HepG2 (cell line): ENCODE data around the gene ICAM3. TPM values are rescaled to one million over a fixed set of nuclear protein-coding genes. Genes with fewer than 3 reads are reported as not detected.
A peak's percentile ranks its signal among the peaks of the same experiment; 100 is the strongest.

Source experiments
- ARID5B ChIP-seq: IDR thresholded peaks from 2 replicates; pipeline ENCODE4 v1.4.0; 2020; ENCODE audit warnings: mild to moderate bottlenecking, missing genetic modification reagents
- ATF7 ChIP-seq, 2 experiments: fragments of 450-650 bp in 1 of 2; sonication (generic) in 1 of 2; formaldehyde crosslinking in 1 of 2; IDR thresholded peaks; 2 replicates each; pipeline versions ENCODE4 v1.4.0 to v1.6.1; 2016 to 2020; ENCODE audit warnings: antibody characterized with exemption in 1 of 2, mild to moderate bottlenecking in 1 of 2, missing genetic modification reagents in 1 of 2
- CTCF ChIP-seq: sonication (generic); formaldehyde crosslinking; IDR thresholded peaks from 2 replicates; pipeline ENCODE4 v1.5.0; 2020; ENCODE audit warnings: mild to moderate bottlenecking, missing genetic modification reagents, moderate library complexity
- MEF2D ChIP-seq: sonication (generic); formaldehyde crosslinking; IDR thresholded peaks from 2 replicates; pipeline ENCODE4 v1.5.1; 2020; ENCODE audit warnings: mild to moderate bottlenecking, missing genetic modification reagents
- PBX2 ChIP-seq: IDR thresholded peaks from 2 replicates; pipeline ENCODE4 v1.6.1; 2016; ENCODE audit warnings: control low read depth
- PLRG1 ChIP-seq: fragments of 450-650 bp; conservative IDR thresholded peaks from 2 replicates; pipeline ENCODE4 v1.6.1; 2016
- SNAPC2 ChIP-seq: sonication (generic); formaldehyde crosslinking; IDR thresholded peaks from 2 replicates; pipeline ENCODE4 v1.8.1; 2022; ENCODE audit warnings: mild to moderate bottlenecking, missing genetic modification reagents
- ZBTB42 ChIP-seq: sonication (generic); formaldehyde crosslinking; IDR thresholded peaks from 2 replicates; pipeline ENCODE4 v1.5.0; 2020; ENCODE audit warnings: mild to moderate bottlenecking, missing genetic modification reagents
- ZBTB7A ChIP-seq: sonication (generic); formaldehyde crosslinking; IDR thresholded peaks from 2 replicates; pipeline ENCODE4 v1.8.0; 2022; ENCODE audit warnings: mild to moderate bottlenecking, missing genetic modification reagents
- ZMYM2 ChIP-seq: sonication (generic); formaldehyde crosslinking; IDR thresholded peaks from 2 replicates; pipeline ENCODE4 v1.8.0; 2022; ENCODE audit warnings: mild to moderate bottlenecking, missing genetic modification reagents
- ZNF124 ChIP-seq: sonication (generic); formaldehyde crosslinking; IDR thresholded peaks from 2 replicates; pipeline ENCODE4 v1.4.0; 2020; ENCODE audit warnings: missing genetic modification reagents
- ZNF431 ChIP-seq: sonication (generic); formaldehyde crosslinking; IDR thresholded peaks from 2 replicates; pipeline ENCODE4 v1.9.0; 2022; ENCODE audit warnings: missing genetic modification reagents, low read depth, mild to moderate bottlenecking, borderline replicate concordance
- ZNF607 ChIP-seq: sonication (generic); formaldehyde crosslinking; IDR thresholded peaks from 2 replicates; pipeline ENCODE4 v1.5.1; 2020; ENCODE audit warnings: missing genetic modification reagents, mild to moderate bottlenecking, borderline replicate concordance
- ZNF687 ChIP-seq: sonication (generic); formaldehyde crosslinking; IDR thresholded peaks from 2 replicates; pipeline ENCODE4 v1.5.1; 2020; ENCODE audit warnings: mild to moderate bottlenecking, missing genetic modification reagents, moderate library complexity
- ZNF761 ChIP-seq: sonication (generic); formaldehyde crosslinking; conservative IDR thresholded peaks from 2 replicates; pipeline ENCODE4 v1.4.0; 2020; ENCODE audit warnings: mild to moderate bottlenecking, missing genetic modification reagents
- ZZZ3 ChIP-seq: sonication (generic); formaldehyde crosslinking; IDR thresholded peaks from 2 replicates; pipeline ENCODE4 v1.4.0; 2020; ENCODE audit warnings: missing genetic modification reagents, mild to moderate bottlenecking, borderline replicate concordance
- polyA plus RNA-seq, 8 experiments: library from polyadenylated mRNA; depleted of rRNA in 3 of 8; stranded (reverse) in 7 of 8; unstranded in 1 of 8; fragments of >200 nt; fragmentation: Illumina TruSeq in 4 of 8; extraction: Trizol in 4 of 8; gene quantifications; 2 replicates each; pipeline versions ENCODE4 v1.2.1 to v1.2.3, GENCODE V29; 2011 to 2016; ENCODE audit warnings: low read depth in 4 of 8, missing spikeins in 1 of 8, mixed read lengths in 1 of 8; ENCODE audit not compliant: insufficient read depth in 1 of 8
- total RNA-seq, 5 experiments: library from RNA; depleted of rRNA; stranded (reverse); fragments of >200 nt; fragmentation: Illumina TruSeq; extraction: Trizol; gene quantifications; 2 replicates each; pipeline ENCODE4 v1.2.3, GENCODE V29; 2016; ENCODE audit warnings: low read depth in 1 of 5
- TF ChIP-seq, protein P1 (sequence below): sonication (generic); formaldehyde crosslinking; IDR thresholded peaks from 2 replicates; pipeline ENCODE4 v1.4.0; 2020; ENCODE audit warnings: missing genetic modification reagents

ICAM3 gene
- total and polyA plus RNA-seq, 2 of the 13 experiments (the other 11 are each of a cell fraction or from before 2014, with no cell fraction given) = 14.1 to 21.0 TPM

DNA sequence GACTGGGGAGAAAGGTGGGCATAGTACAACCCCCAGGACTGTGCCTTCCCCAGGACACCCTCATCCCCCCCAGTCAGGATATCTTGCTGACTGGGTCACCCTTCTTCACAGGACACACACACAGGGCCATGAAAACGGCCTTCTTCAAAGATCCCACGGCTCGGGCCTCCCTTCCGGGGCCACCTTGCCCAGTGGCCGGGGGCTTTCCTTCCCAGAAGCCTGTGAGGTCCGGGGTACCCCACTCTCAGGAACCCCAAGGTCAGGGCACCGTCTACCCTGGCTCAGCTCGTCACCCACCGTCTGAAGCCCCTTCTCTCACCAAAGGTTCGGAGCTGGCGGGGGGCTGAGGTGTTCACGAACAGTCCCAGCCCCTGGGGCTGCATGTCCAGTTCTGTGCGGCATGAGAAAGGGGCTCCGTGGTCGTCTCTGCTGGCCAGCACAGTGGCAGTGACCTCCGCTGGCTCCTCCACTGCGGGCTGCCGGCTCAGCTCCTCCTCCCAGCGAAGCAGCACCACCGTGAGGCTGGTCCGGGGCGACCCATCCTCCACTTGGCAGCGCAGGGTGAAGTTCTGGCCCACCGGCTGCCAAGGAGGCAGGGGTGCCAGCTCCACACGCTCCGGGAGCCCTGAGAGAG, 4.0 kb downstream of the ICAM3 start (continued):
- TF ChIP-seq ZNF687 (CRISPR knock-in tag) (0 out of 2 replicates have a peak, but pooled peaks have one; percentile 8), ATF7 (IDR thresholded peaks at IDR 0.05) (no peak), ATF7 (CRISPR knock-in tag; IDR thresholded peaks at IDR 0.05) (no peak), ZNF124 (CRISPR knock-in tag) (no peak), MEF2D (CRISPR knock-in tag) (no peak), ZNF761 (no peak; the same call in 1 of the 2 replicates), ZBTB7A (0 out of 2 replicates have a peak, but pooled peaks have one; percentile 28), ZNF607 (no peak; the same call in 1 of the 2 replicates), ZNF431 (CRISPR knock-in tag) (0 out of 2 replicates have a peak, but pooled peaks have one; percentile 30), ZMYM2 (CRISPR knock-in tag) (peak; percentile 73; the same call in 1 of the 2 replicates), PLRG1 (no peak), ZZZ3 (CRISPR knock-in tag) (no peak), PBX2 (no peak), ZBTB42 (CRISPR knock-in tag) (no peak), ARID5B (0 out of 2 replicates have a peak, but pooled peaks have one; percentile 19), CTCF (peak; percentile 83), SNAPC2 (CRISPR knock-in tag) (no peak)
- TF ChIP-seq, protein P1, sequence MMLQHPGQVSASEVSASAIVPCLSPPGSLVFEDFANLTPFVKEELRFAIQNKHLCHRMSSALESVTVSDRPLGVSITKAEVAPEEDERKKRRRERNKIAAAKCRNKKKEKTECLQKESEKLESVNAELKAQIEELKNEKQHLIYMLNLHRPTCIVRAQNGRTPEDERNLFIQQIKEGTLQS (CRISPR knock-in tag) = no peak
